Measurements from ENCODE around the gene ADIPOR1. TPM values are rescaled to one million over a fixed set of nuclear protein-coding genes. Genes with fewer than 3 reads are reported as not detected.

ADIPOR1 gene
- polyA plus RNA-seq, 2 donors, result 96.2 to 98.4 TPM

Other genes starting within 250 kb of the ADIPOR1 start
- gene SYT2, start 247.9 kb downstream of the ADIPOR1 start, polyA plus RNA-seq, result under 1 TPM; 0.01 to 0.04 TPM
- gene KDM5B, start 149.9 kb downstream of the ADIPOR1 start, polyA plus RNA-seq, result 10 to 100 TPM; 18.1 to 20.9 TPM
- 1 to 10 TPM; 4.1 to 8.9 TPM for gene PCAT6, start 147.4 kb downstream of the ADIPOR1 start, polyA plus RNA-seq
- 10 to 100 TPM in 1 of 2 donors, 1 to 10 TPM in 1; 8.1 to 11.0 TPM for gene RABIF, start 69.2 kb downstream of the ADIPOR1 start, polyA plus RNA-seq
- gene KLHL12, start 31.1 kb downstream of the ADIPOR1 start, polyA plus RNA-seq, result 10 to 100 TPM; 10.7 to 11.5 TPM
- gene CYB5R1, start 8.9 kb upstream of the ADIPOR1 start, polyA plus RNA-seq, result 10 to 100 TPM; 29.9 to 72.5 TPM
- gene TMEM183A, start 49.1 kb upstream of the ADIPOR1 start, polyA plus RNA-seq, result 10 to 100 TPM; 24.2 to 38.6 TPM
- gene PPFIA4, start 68.2 kb upstream of the ADIPOR1 start, polyA plus RNA-seq, result 1 to 10 TPM in 1 of 2 donors, under 1 TPM in 1; 0.84 to 4.1 TPM
- not detected for gene MYOG, start 127.7 kb upstream of the ADIPOR1 start, polyA plus RNA-seq
- under 1 TPM; 0.22 to 0.26 TPM for gene ADORA1, start 169.4 kb upstream of the ADIPOR1 start, polyA plus RNA-seq
- gene MYBPH, start 217.5 kb upstream of the ADIPOR1 start, polyA plus RNA-seq, result not detected
- 10 to 100 TPM in 1 of 2 donors, 1 to 10 TPM in 1; 3.3 to 19.6 TPM for gene CHI3L1, start 228.4 kb upstream of the ADIPOR1 start, polyA plus RNA-seq